Breast epithelium (tissue), 4 donors: ENCODE data around the gene RASGEF1B. TPM values are rescaled to one million over a fixed set of nuclear protein-coding genes. Genes with fewer than 3 reads are reported as not detected.
A peak's percentile ranks its signal among the peaks of the same experiment; 100 is the strongest.
"Not testable (repeated sequence)": the region's sequence is repeated elsewhere in the genome, so short reads cannot be mapped to it uniquely, and the experiment has no call there.

ENCODE experiments used
- DNase-seq, 2 donors: peaks; one replicate each; pipeline ENCODE4 v3.0.0-alpha.2; 2019; ENCODE audit warnings: low spot score in 2 of 2
- H3K27ac ChIP-seq, 2 donors: fragments of 200-600 bp; sonication (generic) in 1 of 2; one replicate each; pipeline ENCODE4 v1.5.1; 2016 to 2019; ENCODE audit warnings: mild to moderate bottlenecking in 1 of 2
- H3K27me3 ChIP-seq, 2 donors: fragments of 200-600 bp; sonication (generic) in 1 of 2; one replicate each; pipeline versions ENCODE4 v1.5.1 to v1.6.0; 2017 to 2019; ENCODE audit warnings: control low read depth in 1 of 2, mild to moderate bottlenecking in 1 of 2
- H3K36me3 ChIP-seq: fragments of 200-600 bp; one replicate; pipeline ENCODE4 v1.5.1; 2019
- H3K4me1 ChIP-seq, 2 donors: fragments of 200-600 bp; sonication (generic); one replicate each; pipeline ENCODE4 v1.5.1; 2016 to 2019; ENCODE audit warnings: control low read depth in 1 of 2
- H3K4me3 ChIP-seq, 3 donors: fragments of 200-600 bp; sonication (generic); 1 replicate in 2 of 3; 2 replicates in 1 of 3; pipeline ENCODE4 v1.5.1; 2016 to 2019; ENCODE audit warnings: mild to moderate bottlenecking in 3 of 3, moderate library complexity in 2 of 3
- H3K9me3 ChIP-seq, 2 donors: fragments of 200-600 bp; sonication (generic) in 1 of 2; one replicate each; pipeline ENCODE4 v1.5.1; 2016 to 2019; ENCODE audit warnings: control low read depth in 1 of 2
- POLR2A ChIP-seq: fragments of 450-650 bp; IDR thresholded peaks from one replicate; pipeline ENCODE4 v1.6.1; 2016; ENCODE audit warnings: antibody characterized with exemption, mild to moderate bottlenecking, moderate library complexity
- POLR2AphosphoS5 ChIP-seq, 3 donors: sonication (generic); formaldehyde crosslinking; IDR thresholded peaks; one replicate each; pipeline ENCODE4 v1.6.1; 2017; ENCODE audit warnings: antibody characterized with exemption in 3 of 3
- intact Hi-C: fragments of 100-400 bp; cut with DNase I; formaldehyde crosslinking; loops from one replicate; pipeline ENCODE4 v1.15.1; 2023; ENCODE audit warnings: low total_unique reads
- total RNA-seq, 3 donors: library from RNA; depleted of rRNA; stranded (reverse); fragments of >200 nt; gene quantifications; one replicate each; pipeline ENCODE4 v1.1.0, GENCODE V29; 2016
- TF ChIP-seq, protein P1 (sequence below), 3 donors: fragments of 450-650 bp; IDR thresholded peaks; one replicate each; pipeline ENCODE4 v1.5.1; 2016 to 2017; ENCODE audit warnings: antibody characterized with exemption in 3 of 3, mild to moderate bottlenecking in 3 of 3, moderate library complexity in 3 of 3

The RASGEF1B gene
- total RNA-seq, 3 donors from 2014 or later: 16.4 to 45.8 (median 25.0) TPM

GRCh38 chr4:81481151-81481550 is 9.4 kb upstream of the RASGEF1B start:
- no peak for DNase-seq
- H3K4me1 ChIP-seq: no peaks in the 10 kb centered on the region
- H3K4me3 ChIP-seq: no peak overlapping the region
- no peaks in the 10 kb centered on the region for H3K9me3 ChIP-seq
- intact Hi-C loops: no loop called here
- H3K27ac ChIP-seq: no peak overlapping the region
- no peaks in the 10 kb centered on the region for H3K36me3 ChIP-seq
- TF ChIP-seq POLR2AphosphoS5 (IDR thresholded peaks at IDR 0.05) (no peak), POLR2A (no peak)
- TF ChIP-seq, protein P1, sequence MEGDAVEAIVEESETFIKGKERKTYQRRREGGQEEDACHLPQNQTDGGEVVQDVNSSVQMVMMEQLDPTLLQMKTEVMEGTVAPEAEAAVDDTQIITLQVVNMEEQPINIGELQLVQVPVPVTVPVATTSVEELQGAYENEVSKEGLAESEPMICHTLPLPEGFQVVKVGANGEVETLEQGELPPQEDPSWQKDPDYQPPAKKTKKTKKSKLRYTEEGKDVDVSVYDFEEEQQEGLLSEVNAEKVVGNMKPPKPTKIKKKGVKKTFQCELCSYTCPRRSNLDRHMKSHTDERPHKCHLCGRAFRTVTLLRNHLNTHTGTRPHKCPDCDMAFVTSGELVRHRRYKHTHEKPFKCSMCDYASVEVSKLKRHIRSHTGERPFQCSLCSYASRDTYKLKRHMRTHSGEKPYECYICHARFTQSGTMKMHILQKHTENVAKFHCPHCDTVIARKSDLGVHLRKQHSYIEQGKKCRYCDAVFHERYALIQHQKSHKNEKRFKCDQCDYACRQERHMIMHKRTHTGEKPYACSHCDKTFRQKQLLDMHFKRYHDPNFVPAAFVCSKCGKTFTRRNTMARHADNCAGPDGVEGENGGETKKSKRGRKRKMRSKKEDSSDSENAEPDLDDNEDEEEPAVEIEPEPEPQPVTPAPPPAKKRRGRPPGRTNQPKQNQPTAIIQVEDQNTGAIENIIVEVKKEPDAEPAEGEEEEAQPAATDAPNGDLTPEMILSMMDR (IDR thresholded peaks at IDR 0.05): no peak
- H3K27me3 ChIP-seq: no peaks in the 10 kb centered on the region

- intact Hi-C loops: loop anchor here (10.0 kb wide), 1 partner anchor 365 kb away; no protein-coding TSS in a partner anchor
- H3K4me1 ChIP-seq, H3K36me3 ChIP-seq, DNase-seq, H3K27ac ChIP-seq, H3K27me3 ChIP-seq, H3K9me3 ChIP-seq, H3K4me3 ChIP-seq: not testable (repeated sequence)
Observed at GRCh38 chr4:81479573-81479972, 7.9 kb upstream of the RASGEF1B start.

- DNase-seq: peak; percentile 53 to 67
- not testable (repeated sequence) for H3K36me3 ChIP-seq, H3K9me3 ChIP-seq, H3K27me3 ChIP-seq, H3K4me3 ChIP-seq
- H3K4me1 ChIP-seq: peaks cover 0 to 20% of the 10 kb centered on the region in 2 donors
- peak overlapping the region; percentile 92 to 94 for H3K27ac ChIP-seq
- intact Hi-C loops: loop anchor here (10.0 kb wide), 1 partner anchor 371 kb away; no protein-coding TSS in a partner anchor
Observed at GRCh38 chr4:81473331-81474265, 1.9 kb upstream of the RASGEF1B start.

- peak overlapping the region; percentile 81 to 95 (median 85) for H3K4me3 ChIP-seq
- peak in 1 of 2 donors; percentile 59 for DNase-seq
- H3K36me3 ChIP-seq: no peaks in the 10 kb centered on the region
- peaks cover 0 to 20% of the 10 kb centered on the region in 2 donors for H3K4me1 ChIP-seq
- intact Hi-C loops: loop anchor here (10.0 kb wide), 1 partner anchor 372 kb away; no protein-coding TSS in a partner anchor
- H3K27ac ChIP-seq: peak overlapping the region; percentile 92 to 94
- no peak for TF ChIP-seq POLR2AphosphoS5 (IDR thresholded peaks at IDR 0.05)
- TF ChIP-seq, protein P1 (IDR thresholded peaks at IDR 0.05): peak in 1 of 3 donors; percentile 7
- no peak for TF ChIP-seq POLR2A
- H3K27me3 ChIP-seq: no peaks in the 10 kb centered on the region
- H3K9me3 ChIP-seq: no peaks in the 10 kb centered on the region
Observed at GRCh38 chr4:81472281-81473182, 825 bp upstream of the RASGEF1B start.

GRCh38 chr4:81471298-81471587 is 464 bp downstream of the RASGEF1B start:
- intact Hi-C loops: loop anchor here (10.0 kb wide), 1 partner anchor 374 kb away; no protein-coding TSS in a partner anchor
- TF ChIP-seq, protein P1 (IDR thresholded peaks at IDR 0.05): no peak
- no peak for TF ChIP-seq POLR2A
- DNase-seq: no peak
- Histone ChIP-seq H3K27ac (peak overlapping the region; percentile 92 to 94), H3K4me1 (peaks cover 0 to 20% of the 10 kb centered on the region in 2 donors), H3K27me3 (no peaks in the 10 kb centered on the region), H3K9me3 (no peaks in the 10 kb centered on the region), H3K36me3 (no peaks in the 10 kb centered on the region), H3K4me3 (peak overlapping the region; percentile 81 to 95 (median 85))
